K562 treated with DMSO at 1 percent for 4 hours (cell line): Measurements from ENCODE around the gene ZNF618. TPM values are rescaled to one million over a fixed set of nuclear protein-coding genes. Genes with fewer than 3 reads are reported as not detected.

Source experiments
- total RNA-seq: library from RNA; unstranded; fragments of 300-600 nt; gene quantifications from 2 replicates; pipeline ENCODE4 v1.2.3, GENCODE V29; 2022; ENCODE audit not compliant: insufficient read depth

Gene ZNF618, protein sequence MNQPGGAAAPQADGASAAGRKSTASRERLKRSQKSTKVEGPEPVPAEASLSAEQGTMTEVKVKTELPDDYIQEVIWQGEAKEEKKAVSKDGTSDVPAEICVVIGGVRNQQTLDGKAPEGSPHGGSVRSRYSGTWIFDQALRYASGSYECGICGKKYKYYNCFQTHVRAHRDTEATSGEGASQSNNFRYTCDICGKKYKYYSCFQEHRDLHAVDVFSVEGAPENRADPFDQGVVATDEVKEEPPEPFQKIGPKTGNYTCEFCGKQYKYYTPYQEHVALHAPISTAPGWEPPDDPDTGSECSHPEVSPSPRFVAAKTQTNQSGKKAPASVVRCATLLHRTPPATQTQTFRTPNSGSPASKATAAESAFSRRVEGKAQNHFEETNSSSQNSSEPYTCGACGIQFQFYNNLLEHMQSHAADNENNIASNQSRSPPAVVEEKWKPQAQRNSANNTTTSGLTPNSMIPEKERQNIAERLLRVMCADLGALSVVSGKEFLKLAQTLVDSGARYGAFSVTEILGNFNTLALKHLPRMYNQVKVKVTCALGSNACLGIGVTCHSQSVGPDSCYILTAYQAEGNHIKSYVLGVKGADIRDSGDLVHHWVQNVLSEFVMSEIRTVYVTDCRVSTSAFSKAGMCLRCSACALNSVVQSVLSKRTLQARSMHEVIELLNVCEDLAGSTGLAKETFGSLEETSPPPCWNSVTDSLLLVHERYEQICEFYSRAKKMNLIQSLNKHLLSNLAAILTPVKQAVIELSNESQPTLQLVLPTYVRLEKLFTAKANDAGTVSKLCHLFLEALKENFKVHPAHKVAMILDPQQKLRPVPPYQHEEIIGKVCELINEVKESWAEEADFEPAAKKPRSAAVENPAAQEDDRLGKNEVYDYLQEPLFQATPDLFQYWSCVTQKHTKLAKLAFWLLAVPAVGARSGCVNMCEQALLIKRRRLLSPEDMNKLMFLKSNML
- 6.4 and 6.7 TPM in 2 replicates for total RNA-seq

DNA sequence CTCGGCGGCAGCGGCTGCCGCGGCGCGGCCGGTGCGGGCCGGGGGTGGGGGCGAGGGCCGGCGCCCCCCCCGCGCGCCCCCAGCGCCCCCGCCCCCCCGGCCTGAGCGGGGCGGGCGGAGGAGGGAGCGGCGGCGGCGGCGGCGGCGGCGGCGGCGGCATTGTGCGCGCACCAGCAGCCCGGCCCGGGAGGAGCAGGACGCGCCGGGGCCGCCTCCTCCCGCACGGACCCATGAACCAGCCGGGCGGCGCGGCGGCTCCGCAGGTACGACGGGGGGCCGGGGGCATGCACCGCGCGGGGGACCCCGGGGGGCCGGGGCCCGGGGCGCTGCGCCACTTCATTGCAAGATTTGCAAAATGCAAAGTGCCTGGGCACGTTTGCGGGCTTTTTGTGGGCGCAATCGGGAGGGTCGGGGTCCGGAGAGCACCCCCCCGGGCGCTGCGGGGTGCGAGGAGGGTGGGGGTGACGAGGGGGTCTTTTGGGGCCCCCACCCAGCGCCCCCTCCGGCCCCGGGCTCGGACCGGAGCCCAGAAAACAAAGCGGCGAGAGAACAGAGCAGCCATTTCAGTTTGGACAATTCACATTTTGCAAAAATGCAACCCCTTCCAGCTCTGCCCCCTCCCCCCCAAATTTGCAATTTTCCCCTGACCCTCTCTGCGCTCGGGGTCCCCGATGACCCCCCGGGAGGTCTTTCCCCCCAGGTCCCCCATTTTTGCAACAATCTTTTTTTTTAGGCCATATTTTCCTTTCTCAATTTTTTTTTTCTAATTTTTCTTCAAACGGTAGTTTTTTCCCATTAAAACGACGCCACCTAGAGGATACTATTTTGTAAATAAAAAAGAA, at the start of gene ZNF618:
Gene ZNF618 (plus strand): TSS at position 159 of the 842 bp plus-strand sequence. CDS start 72 bp downstream, at position 231.

DNA sequence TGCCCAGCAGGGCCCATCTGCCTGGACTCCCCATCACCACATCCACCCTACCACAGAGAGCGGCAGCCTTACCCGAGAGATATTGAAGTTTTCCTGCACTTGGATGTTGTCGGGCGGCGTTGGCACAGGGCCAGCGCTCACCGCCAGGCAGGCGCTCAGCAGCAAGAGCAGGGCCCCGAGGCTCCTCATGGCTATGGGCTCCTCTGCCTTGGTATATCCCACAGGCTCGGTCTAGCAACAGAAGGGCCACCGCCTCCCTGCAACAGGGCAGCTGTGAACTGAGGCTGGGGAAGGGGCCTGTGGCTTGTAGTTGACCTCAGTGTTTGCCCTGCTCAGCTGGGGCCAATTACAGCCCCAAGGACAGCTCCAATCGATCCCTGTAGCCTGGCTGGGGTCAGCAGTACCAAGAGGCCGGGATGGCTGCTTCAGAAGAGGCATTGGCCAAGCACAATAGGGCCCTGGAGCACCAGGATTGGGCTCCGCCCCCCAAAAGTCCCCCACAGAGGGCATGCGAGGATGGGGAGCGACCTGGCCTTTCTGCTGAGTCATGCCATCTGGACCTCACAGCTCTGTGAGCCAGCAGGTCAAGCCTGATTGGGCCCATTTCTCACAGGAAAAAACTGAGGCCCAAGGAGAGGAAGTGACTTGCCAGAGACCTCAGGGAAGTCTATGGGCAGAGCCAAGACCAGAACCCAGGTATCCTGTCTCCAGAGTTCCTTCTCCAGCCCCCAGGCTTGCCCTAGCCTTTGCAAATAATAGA, 202.1 kb downstream of the ZNF618 start, which contains the start of gene AMBP:
Gene AMBP (minus strand): TSS at position 280 of the 760 bp plus-strand sequence. CDS start 91 bp downstream, at position 189.

DNA sequence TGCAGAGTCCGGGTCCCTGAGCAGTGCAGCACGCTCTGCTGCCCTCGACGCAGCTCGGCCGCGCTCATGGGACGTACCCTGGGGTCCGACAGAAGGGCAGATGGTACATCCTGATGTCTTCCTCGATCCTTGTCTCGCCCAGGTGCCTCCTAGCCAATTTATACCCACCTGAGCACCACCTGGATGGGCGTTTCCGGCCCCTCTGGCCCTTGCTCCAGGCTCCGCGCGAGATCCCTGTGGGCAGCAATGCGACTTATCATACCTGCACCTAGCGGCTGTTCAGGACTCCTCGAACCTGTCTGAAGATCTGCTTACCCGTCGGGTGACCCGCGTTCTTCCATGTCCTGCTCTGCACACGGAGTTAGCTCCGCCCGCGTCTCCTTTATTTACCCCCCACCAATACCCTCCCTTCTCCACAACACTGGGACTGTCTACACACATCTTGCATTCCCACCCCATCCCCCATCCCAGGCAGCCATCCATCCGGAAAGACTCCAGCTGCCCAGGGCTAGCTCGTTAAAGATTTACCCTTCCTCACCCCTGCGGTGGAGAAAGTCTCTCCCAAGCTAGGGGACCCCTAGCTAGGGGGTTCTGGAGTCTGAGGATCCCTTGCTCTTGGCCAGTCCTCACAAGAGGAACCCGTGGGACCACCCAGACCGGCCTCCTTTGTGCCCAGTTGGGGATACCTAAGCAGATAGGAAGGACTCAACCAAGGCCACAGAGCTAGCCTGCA, 223.0 kb downstream of the ZNF618 start, which contains the start of gene KIF12:
Gene KIF12 (minus strand): TSS at position 357 of the 733 bp plus-strand sequence. CDS start 16 bp downstream, at position 341.

Other genes with a start within 250 kb of the ZNF618 start
- not detected in 2 replicates for gene AMBP, start 202.0 kb downstream of the ZNF618 start, total RNA-seq
- not detected in 2 replicates for gene KIF12, start 223.0 kb downstream of the ZNF618 start, total RNA-seq